DMS 273 treated with DMSO at 0.1 percent for 48 hours (cell line): ENCODE data around the gene GLIS2.
"Not testable (repeated sequence)": the region's sequence is repeated elsewhere in the genome, so short reads cannot be mapped to it uniquely, and the experiment has no call there.

ENCODE experiments used
- DNase-seq: peaks from one replicate; lab custom pipeline; 2025; lab: John Stamatoyannopoulos, UW

The GLIS2 gene

DNA sequence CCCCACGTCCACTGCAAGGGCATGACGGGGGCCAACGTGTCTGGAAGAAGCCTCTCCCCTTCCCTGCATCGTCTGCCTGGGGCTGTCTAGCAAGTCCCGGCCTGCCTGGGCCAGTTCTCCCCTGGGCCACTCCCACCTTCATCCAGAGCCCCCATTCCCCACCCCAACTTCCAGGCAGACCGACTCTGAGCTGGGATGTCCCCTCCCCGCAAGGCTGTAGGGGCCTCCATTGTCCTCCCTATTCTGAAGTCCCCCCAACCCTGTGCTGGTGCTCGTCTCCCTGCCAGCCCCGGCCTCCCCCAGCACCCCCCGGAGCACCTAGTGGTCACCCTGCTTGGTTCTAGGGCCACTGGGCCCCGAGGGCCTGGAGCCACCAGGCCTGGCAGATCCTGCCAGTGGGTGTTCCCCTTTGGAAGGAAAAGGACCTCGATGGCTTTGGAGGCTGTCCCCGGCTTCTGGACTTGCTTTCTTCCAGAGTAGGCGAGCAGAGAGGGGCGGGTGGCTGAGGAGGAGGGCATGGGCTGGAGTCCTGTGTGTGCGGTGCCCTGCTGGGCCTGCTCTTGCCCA is 4.8 kb downstream of the GLIS2 start:
- DNase-seq: no peak

DNA sequence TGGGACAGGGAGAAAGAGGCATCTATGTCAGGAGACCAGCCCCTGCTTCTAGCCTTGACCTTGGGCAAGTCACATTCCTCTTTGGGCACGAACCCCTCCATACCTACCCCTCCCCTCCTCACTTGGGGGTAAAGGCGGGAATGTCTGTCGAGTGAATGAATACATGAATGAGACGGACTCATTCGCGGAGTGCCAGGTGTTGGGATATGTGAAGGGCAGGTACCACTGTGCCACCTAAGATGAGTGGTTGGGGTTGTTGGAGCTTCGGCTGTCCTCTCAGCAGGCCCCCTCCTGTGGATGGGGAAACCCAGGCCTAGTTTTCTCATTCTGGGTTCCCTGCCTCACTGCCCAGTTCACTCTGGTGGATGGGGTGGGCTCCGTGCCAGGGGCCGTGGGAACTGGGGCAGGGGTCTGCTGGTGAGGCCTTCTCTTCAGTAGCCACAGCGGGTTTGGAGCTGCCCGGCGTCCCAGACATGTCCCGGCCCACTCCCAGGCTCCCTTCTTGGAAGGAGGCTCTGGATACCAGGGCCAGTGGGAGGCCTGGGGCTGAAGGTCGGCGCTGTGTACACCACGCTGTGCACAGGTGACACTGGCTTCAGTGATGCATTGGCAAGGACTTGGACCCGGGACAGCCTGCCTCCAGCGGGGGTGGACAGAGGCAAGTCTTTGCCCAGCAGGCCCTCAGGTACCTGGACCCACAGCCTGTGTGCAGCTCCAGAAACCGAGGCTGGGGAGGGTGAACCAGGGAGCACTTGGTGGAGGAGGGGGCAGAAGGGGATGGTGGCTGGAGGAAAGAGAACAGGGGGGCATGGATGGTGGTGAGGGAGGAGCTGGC is 5.6 kb downstream of the GLIS2 start:
- DNase-seq: no peak

DNA sequence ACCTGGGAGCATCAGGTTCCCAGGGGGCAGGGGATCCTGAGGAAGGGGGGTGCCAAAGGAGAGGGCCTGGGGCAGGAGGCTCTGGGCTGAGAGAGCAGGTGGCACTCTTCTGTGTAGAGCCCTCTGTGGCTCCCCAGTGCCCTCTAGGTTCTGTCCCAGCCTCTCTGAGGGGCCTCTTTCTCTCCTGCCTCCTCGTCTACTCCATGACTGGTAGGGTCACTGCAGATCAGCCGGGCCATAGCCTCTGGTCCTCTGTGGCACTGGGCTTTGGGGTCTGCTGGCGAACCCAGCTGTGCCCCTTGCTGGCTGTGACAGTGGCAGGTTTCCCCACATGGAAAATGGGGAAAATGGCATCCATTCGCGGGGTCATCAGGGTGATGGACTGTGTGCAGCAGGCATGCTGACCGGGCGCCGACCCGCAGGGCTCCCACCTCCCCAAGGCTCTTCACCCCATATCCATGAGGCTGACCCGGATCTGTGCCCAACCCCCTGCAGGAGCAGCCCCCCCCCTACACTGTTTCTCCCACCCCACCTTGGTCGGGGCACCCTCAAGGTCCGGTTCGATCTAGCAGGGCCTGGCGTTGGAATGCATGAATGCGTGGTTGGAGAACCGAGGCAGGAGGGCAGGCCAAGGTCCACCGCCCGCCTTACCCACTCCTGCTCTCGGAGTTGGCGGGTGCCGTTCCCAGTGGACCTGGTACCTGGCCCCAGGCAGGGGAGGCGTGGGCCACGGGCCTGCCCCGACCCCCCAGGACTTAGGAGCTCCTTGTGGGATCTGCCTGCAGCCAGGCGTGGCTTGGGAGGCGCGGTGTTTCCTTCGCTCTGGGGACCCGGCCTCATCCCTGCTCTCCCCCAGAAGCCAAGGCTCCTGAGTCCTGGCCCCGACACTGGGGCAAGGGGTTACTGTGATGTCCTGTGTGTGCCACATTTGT is 6.5 kb downstream of the GLIS2 start:
- DNase-seq: no peak

DNA sequence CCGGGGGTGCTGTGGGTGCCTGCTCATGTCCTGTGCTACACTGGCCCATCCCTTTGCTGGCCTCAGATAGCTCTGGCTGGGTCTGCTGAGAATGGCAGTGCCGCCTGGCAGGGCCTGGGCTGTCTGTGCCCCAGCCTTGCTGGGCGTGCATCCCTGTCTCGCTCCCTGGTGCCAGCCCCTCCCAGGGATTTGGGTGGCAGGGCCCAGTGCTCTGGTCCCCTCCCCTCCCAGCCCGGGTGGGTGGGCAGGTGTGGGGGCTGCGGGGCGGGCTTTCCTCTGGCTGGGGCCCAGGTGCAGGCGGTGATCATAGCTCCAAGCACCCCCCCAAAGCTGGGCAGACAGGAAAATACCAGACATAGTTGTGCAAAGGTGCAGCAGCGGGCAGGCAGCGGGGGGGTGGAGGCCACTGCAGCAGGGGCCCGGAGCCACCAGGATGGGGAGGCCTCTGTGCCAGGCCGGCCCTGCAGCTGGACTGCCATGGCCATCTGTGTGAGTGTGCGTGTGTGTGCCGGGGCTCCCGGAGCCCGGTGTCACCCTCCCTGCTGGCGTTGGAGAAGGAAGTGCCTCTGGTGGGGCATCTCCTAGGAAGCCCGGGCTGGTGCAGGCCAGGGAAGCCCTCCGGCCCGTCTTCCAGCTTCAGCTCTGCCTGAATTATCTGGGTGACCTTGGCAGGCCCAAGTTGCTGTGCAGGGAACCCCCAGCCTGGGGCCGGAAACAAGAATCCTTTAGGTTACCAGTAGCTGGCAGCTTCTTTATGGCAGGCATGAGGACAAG is 7.4 kb downstream of the GLIS2 start:
- DNase-seq: no peak

DNA sequence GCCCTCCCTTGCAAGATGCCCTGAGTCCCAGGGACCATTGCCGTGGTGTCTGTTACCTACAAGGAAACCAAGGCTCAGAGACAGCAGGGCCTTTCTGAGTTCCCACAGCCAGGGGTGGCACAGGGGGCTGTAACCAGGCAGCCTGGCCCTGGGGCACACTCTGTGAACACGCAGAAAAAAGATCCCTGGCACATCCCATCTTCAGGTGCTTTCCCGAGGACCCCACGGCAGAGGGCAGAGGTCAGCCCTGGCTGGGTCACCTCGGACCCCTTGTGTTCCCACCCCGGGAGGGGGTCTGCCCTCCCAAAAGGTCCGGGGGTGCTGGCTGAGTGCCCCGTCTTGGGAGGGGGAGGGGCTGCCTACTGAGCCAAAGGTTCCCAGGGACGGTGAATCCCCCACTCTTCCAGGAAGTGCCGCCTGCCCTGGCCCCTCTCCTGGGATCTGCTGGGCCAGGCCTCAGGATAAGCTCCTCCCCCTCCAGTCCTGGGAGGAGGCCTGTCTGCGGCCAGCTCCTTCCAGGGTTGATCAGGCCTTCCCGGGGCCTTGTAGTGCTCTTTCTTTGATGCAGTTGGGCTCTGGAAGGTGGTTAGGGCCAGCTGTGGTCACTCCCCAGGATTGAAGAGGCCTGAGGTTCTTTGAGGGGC is 8.1 kb downstream of the GLIS2 start:
- no peak for DNase-seq

DNA sequence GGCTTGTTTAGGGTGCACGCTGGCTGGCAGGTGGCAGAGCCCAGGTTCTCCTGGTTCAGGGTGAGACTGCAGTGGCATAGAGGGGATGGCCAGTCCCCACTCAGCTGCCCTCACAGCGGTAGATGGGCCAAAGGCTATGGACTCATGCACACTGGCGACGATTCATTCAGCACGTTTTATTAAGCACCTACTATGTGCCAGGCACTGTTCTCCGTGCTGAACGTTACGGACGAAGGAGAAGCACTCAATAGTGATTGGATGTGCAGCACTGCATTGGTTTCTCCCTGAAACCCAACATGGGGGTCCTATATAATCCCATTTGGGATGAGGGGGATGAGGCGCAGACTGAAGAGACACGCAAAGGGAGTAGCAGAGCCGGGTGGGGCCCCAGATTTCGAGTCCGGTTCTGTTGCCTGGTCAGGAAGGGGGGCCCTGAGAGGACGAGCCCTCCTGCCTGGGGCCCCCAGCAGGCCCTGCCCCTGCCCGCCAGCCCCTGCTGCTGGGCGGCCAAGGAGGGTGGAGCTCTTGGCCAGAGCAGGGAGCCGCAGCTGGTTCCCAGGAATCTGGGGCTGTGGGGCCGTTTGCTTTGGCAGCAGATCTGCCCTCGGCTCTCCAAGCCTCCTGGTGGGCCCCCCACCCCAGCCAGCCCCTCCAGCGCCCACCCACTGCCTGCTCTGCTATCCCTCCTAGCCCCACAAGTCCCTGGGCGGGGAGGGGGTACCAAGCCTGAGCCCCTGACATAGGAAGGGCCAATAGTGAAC is 8.8 kb downstream of the GLIS2 start:
- no peak for DNase-seq

DNA sequence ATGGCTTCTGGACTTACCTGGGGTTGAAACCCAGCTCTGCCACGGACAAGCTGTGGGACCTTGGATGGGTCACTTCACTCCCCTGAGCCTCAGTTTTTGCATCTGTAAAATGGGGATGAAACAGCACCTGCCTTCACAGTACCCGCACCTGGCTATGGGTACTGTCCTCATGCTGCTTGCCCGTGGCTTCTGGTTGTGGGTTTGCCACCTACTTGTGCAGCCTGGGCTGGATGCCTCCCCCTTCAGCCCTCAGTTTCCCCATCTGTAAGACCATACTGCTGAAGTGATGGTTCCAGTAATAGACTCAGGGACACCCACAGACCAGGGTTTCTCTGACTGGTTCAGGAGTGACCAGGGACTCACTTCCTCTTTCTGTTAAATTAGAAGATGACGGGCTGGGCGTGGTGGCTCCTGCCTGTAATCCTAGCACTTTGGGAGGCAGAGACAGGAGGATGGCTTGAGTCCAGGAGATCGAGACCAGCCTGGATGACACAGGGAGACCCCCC is 9.4 kb downstream of the GLIS2 start:
- no peak for DNase-seq

DNA sequence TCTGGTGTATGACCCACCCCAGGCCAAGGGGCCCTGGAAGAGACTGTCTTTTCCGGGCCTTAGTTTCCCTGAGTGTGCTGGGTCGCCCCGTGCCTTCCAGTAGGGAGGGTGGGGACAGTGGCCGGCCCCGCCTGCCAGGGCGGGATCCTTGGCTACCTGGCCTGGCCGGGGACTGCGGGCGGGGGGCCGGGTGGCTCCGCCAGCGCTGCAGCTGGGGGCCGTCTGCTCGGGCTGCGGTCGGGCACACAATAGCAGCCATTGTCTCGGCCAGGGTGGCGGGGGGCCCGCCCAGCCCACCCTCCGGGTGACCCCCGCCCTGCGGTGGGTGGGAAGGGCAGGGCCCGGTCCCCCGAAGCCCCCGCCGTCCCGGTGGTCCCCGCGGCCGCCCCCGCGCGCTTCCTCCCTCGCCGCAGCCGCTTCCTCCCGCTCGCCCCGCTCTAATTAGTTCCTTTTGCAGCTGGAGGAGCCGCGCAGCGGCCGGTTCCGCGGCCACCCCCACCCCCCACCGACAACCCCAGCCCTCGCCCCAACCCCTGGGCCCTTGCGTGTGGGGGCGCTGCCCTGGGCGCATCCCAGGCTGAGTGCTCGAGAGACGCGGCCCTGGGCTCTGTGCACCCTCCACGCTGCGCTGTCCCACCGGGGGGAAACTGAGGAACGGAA is 11.6 kb downstream of the GLIS2 start:
- no peak for DNase-seq

DNA sequence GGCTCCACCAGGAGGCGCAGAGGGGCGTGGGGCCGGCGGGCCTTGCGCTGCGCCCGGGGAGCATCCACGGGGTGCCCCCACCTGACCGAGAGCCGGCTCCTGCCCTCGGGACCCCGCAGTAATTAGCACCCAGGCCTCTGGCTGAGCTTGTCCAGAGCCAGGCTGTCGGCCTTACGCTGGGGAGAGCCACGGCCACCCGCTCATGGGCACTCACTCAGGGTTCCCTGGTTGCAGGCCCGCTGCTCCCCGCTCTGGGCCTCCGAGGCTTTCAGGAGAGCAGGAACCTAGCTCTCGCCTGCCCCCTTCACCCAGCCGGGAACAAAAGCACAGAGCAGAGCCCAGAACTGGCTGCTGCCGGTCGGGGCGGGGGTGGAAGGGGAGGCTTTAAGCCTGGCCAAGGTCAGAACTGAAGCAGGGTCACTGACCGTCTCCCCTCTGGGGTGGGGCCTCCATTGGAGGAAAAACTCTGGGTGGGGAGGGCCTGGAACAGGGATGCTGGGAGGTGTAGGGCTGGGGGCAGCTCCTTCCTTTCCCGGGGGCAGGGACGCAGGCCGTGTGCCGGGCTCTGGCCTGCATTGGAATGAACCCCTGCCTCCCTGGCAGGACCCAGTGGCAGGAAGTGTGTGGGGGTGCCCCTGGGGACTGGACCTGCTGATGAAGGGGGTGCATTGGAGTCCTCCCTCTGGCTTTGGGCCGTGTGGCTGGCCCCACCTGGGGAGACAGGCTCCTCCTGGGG is 12.3 kb downstream of the GLIS2 start:
- DNase-seq: no peak

DNA sequence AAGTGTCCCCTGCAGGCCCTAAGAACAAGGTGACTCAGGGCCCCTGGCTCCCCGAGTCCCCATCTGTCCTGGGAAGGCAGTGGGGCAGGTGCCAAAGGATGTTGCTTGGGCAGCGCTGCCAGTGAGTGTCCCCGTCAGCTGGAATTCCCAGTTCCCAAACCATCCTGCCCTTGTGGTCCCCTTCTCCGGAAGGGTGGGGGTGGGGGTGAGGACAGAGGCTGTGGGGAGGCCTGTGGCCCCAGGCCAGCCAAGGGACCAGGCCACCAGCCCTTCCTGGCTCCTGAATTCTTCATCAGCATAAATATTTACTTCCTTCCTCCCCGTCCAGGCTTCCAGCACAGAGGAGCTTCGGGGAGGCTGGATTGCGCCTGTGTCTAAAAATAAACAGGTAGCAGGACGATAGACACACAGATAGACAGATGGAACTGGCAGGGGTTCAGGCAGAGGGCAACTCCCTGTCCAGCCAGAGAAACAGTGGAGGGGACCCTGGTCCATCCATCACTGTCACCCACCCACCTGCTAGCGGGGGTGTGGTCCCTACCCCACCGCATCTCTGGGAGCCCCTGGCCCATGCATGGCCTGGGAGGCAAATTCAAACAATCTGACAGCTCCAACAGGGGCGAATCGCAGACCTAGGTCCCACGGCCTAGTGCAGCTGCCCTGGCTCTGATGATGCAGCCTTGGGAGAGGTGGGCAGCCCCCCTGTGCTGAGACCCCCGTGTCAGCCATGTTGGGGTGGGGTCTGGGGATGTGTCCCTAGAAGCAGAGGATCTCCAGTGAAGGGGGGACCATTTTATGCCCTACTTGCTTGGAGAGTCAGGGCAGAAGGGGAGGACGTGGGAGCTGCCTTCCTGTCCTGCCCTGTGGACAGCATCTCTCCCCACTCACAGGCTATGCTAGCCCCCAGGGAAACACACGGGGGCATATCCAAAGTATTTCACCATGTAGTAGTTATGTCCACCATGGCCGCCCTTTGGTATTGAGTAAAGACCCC is 13.2 kb downstream of the GLIS2 start:
- no peak for DNase-seq

DNA sequence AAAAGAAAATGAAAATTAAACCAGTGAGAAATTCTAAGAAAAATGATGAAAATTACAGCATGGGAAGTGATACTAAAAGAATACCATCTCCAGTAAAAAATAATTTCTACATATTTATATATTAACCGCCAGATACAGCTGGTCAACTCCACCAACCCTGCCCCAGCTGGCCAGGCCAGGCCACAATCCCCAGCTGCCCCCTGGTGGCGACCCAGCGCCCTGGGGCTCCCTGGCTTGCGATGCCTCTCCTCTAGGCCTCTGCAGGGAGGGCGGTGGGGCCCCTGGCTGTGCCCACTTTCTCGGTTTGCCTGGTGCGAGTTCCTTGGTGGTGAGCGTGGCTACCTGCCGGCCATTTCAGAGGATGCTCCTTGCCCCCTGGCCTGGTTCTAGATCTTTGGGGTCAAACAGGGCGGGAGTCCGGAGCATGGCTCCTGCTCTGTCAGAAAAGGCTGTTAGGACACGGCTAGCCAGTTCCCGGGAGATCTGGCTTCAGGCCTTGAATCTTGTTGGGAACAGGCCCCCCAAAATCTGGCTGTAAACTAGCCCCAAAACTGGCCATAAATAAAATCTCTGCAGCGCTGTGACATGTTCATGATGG is 14.5 kb downstream of the GLIS2 start:
- DNase-seq: no peak

DNA sequence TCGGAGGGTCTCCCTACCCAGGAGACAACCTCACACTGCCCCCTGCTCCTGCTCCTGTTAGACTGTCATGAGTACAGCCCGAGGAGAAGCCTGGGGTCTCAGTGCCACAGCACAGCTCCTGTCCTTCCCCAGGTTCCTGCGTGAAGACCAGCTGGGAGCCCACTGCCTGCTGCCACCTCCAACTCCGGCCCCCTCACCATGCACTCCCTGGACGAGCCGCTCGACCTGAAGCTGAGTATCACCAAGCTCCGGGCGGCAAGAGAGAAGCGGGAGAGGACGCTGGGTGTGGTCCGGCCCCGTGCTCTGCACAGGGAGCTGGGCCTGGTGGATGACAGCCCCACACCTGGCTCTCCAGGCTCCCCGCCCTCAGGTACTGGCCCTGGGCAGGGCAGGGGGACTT is 16.2 kb downstream of the GLIS2 start:
- DNase-seq: no peak

DNA sequence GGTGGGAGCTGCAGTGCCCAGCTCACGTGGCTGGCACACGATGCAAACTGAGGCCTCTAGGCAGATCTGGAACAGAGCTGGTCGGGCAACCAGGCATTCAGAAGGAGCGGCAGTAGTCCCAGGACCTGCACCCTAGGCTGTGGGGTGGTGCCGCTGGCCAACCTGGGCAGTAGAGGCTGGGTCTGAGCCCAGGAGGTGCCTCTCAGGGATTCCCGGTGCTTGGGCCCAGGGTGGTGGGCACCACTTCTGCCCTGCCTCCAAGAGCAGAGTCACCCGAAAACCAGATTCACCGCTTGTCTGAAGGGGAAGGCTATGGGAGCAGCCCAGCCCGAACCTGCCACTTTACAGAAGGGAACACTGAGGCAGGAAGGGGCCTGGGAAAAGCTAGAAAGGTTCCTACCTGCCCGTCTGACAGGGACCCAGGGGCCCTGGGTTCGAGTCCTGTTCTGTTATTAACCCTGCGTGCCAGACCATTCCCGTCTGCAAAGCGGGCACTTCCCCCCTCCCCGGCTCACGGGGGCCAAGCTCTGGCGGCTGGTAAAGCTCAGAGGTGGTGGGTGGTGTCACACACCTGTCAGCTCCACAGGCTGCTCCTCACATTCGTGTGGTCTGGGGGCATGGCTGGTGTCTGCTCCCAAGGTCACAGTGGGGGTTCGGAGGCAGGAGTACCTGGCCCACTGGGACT is 16.9 kb downstream of the GLIS2 start:
- no peak for DNase-seq

DNA sequence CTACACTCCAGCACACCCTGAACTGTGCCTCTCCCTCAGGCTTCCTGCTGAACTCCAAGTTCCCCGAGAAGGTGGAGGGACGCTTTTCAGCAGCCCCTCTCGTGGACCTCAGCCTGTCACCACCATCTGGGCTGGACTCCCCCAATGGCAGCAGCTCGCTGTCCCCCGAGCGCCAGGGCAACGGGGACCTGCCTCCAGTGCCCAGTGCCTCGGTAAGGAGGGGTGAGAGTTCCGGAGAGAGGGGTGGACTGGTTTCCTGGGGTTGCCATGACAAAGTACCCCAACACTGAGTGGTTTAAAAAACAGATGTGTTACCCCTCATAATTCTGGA is 17.4 kb downstream of the GLIS2 start:
- DNase-seq: no peak

DNA sequence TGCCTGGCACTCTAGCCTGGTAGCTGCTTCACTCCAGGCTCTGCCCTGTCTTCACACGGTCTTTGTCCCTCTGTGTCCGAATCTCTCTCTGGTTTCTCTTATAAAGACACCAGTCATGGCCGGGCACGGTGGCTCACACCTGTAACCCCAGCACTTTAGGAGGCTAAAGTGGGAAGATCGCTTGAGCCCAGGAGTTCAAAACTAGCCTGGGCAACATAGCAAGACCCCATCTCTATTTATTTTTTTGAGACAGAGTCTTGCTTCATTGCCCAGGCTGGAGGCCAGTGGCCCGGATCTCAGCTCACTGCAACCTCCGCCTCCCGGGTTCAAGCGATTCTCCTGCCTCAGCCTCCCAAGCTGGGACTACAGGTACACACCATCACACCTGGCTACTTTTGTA is 17.8 kb downstream of the GLIS2 start:
- not testable (repeated sequence) for DNase-seq

DNA sequence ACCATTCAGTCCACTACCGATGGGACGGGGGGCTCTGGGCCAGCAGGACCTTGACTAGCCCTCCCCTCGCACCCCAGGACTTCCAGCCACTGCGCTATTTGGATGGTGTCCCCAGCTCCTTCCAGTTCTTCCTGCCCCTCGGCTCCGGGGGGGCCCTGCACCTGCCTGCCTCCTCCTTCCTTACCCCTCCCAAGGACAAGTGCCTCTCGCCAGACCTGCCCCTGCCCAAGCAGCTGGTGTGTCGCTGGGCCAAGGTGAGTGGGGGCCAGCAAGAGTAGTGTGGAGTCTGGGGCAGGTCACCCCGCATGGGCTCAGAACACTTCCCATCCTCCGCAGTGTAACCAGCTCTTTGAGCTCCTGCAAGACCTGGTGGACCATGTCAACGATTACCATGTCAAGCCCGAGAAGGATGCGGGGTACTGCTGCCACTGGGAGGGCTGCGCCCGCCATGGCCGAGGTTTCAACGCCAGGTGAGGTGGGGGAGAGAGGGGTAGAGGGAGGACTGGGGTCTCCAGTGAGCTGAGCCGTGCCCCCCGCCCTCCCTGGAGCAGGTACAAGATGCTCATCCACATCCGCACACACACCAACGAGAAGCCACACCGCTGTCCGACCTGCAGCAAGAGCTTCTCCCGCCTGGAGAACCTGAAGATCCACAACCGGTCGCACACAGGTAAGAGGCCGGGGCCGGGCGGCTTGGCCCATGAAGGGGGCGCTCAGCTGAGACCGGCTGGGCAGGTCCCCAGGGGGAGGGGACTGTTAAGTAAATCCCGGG is 19.0 kb downstream of the GLIS2 start:
- no peak for DNase-seq
